ENCODE results near the gene OSER1. TPM values are rescaled to one million over a fixed set of nuclear protein-coding genes. Genes with fewer than 3 reads are reported as not detected.

The OSER1 gene
- polyA plus RNA-seq, 1 of the 3 experiments (the other 2 are of a cell fraction), result 22.3 TPM

DNA sequence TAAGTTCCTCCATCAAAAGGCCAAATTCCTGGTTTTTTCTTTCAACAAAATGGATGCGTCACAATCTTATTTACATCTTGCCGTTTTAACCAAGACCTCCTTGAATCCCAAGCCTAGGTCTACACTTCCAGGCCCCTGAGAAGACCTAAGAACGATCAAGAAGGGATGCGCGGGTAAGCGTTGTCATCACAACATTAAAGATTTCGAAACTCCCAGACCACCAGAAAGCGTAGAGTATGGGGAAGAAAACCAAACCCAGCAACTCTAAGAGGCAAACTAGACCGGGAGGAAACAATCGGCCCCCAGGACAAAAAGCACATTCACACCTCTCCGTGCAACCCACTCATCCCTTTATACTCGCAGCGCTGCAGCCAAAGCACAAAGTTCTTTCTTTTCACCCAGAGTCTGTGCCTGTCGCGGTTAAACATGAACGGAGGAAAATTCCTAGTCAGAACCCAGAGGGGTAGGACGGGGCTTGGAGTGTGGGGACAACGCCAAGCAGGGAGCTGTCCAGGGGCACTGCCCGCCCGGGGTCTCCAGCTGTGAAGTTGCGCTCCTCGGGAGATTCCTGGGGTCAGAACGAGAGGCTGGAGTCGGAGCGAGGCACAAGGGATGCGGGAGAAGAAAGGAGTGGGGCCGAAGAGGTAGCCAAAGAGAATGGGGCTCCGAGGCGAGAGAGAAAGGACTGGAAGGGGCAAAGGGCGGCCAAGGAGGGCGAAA is 725 bp downstream of the OSER1 start:
- no peaks in the 10 kb centered on the region for H3K9me3 ChIP-seq
- peaks cover 10 to 17% of the 10 kb centered on the region in 2 experiments for H3K36me3 ChIP-seq (replicated peaks in 1 of 2; ENCODE audit: control insufficient read depth in 1 of 2, insufficient read depth in 2 of 2, low read length in 1 of 2)
- CTCF ChIA-PET, result interaction anchor here (0.7 to 11.2 kb wide), 10 partner anchors 12 to 370 kb away, joined by 3 to 264 read pairs (median 3); partner anchors contain the start of gene FITM2
- peak overlapping the region; percentile 97 for H3K9ac ChIP-seq
- H3K9me2 ChIP-seq, result no peaks in the 10 kb centered on the region
- peak overlapping the region; percentile 94 for H3K4me2 ChIP-seq
- H3K27me3 ChIP-seq (ENCODE audit: insufficient read depth), result no peaks in the 10 kb centered on the region
- H3K4me1 ChIP-seq (ENCODE audit: control insufficient read depth in 1 of 2, insufficient read depth in 2 of 2, low read depth in 1 of 2, low read length in 1 of 2), result peaks cover 11 to 19% of the 10 kb centered on the region in 2 experiments
- peaks cover 13% of the 10 kb centered on the region for H3F3A ChIP-seq (replicated peaks; ENCODE audit: insufficient read depth)
- peaks cover 34% of the 10 kb centered on the region for H4K20me1 ChIP-seq (ENCODE audit: insufficient read depth)
- H3K4me3 ChIP-seq (ENCODE audit: low read depth in 2 of 2, low read length in 1 of 2), result peak overlapping the region; percentile 92 to 97
- POLR2A ChIA-PET, result no interaction called here
- H3K27ac ChIP-seq (ENCODE audit: low read depth in 2 of 2, low read length in 1 of 2), result peak overlapping the region; percentile 84 to 92
- TF ChIP-seq SIN3A (IDR thresholded peaks at IDR 0.05; ENCODE audit: borderline replicate concordance, low read depth, low read length), result peak; percentile 34; the same call in 1 of the 2 replicates
- TF ChIP-seq, protein P1, sequence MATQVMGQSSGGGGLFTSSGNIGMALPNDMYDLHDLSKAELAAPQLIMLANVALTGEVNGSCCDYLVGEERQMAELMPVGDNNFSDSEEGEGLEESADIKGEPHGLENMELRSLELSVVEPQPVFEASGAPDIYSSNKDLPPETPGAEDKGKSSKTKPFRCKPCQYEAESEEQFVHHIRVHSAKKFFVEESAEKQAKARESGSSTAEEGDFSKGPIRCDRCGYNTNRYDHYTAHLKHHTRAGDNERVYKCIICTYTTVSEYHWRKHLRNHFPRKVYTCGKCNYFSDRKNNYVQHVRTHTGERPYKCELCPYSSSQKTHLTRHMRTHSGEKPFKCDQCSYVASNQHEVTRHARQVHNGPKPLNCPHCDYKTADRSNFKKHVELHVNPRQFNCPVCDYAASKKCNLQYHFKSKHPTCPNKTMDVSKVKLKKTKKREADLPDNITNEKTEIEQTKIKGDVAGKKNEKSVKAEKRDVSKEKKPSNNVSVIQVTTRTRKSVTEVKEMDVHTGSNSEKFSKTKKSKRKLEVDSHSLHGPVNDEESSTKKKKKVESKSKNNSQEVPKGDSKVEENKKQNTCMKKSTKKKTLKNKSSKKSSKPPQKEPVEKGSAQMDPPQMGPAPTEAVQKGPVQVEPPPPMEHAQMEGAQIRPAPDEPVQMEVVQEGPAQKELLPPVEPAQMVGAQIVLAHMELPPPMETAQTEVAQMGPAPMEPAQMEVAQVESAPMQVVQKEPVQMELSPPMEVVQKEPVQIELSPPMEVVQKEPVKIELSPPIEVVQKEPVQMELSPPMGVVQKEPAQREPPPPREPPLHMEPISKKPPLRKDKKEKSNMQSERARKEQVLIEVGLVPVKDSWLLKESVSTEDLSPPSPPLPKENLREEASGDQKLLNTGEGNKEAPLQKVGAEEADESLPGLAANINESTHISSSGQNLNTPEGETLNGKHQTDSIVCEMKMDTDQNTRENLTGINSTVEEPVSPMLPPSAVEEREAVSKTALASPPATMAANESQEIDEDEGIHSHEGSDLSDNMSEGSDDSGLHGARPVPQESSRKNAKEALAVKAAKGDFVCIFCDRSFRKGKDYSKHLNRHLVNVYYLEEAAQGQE (IDR thresholded peaks at IDR 0.05; ENCODE audit: low read depth, low read length), result peak; percentile 88
- no peak for TF ChIP-seq TAF1 (IDR thresholded peaks at IDR 0.05; ENCODE audit: borderline replicate concordance, low read depth, low read length)
- TF ChIP-seq NFIC (IDR thresholded peaks at IDR 0.05; ENCODE audit: borderline replicate concordance), result no peak
- WGBS (ENCODE audit: low lambda C conversion rate), result under 1% methylated on average over 31 of the region's 31 CpGs
- peak; percentile 39 for DNase-seq
- H2AFZ ChIP-seq (ENCODE audit: low read depth), result peak overlapping the region; percentile 11; the same call in 1 of the 2 replicates
- H3K79me2 ChIP-seq (ENCODE audit: insufficient read depth), result peaks cover 62% of the 10 kb centered on the region

DNA sequence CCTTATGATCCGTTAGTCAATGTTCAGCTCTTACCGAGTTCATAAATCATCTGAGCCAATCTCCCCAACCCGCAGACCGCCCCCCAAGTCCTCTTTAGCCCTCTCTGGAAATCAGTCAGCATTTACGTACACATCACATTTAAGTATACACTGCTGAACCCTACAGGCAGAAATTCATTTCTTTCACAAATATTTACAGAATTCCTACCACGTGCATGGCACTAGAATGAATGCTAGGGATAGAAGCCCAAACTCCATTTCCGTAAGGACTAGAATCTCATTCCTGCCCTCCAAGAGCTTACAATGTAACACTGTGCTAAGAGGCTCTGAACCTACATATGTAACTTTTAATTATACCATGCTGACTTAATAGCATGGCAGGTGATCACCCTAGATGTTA is 1.8 kb downstream of the OSER1 start:
- ChIA-PET CTCF (interaction anchor here (0.8 to 3.8 kb wide), 8 partner anchors 10 to 458 kb away, joined by 3 to 22 read pairs (median 4); partner anchors contain the start of gene FITM2), POLR2A (no interaction called here)
- peaks cover 36% of the 10 kb centered on the region for H4K20me1 ChIP-seq (ENCODE audit: insufficient read depth)
- H3K4me3 ChIP-seq (ENCODE audit: low read depth in 2 of 2, low read length in 1 of 2), result peak overlapping the region; percentile 92 to 97
- WGBS (ENCODE audit: low lambda C conversion rate), result 16% methylated on average over 7 of the region's 7 CpGs
- H3K27me3 ChIP-seq (ENCODE audit: insufficient read depth), result no peaks in the 10 kb centered on the region
- peaks cover 23% of the 10 kb centered on the region for H3F3A ChIP-seq (replicated peaks; ENCODE audit: insufficient read depth)
- H3K4me1 ChIP-seq (ENCODE audit: control insufficient read depth in 1 of 2, insufficient read depth in 2 of 2, low read depth in 1 of 2, low read length in 1 of 2), result peaks cover 19 to 21% of the 10 kb centered on the region in 2 experiments
- DNase-seq, result no peak
- H3K9me3 ChIP-seq, result no peaks in the 10 kb centered on the region
- peak overlapping the region; percentile 94 for H3K4me2 ChIP-seq
- peaks cover 69% of the 10 kb centered on the region for H3K79me2 ChIP-seq (ENCODE audit: insufficient read depth)
- H3K9ac ChIP-seq, result peak overlapping the region; percentile 97; the same call in 1 of the 2 replicates
- H3K9me2 ChIP-seq, result no peaks in the 10 kb centered on the region
- H2AFZ ChIP-seq (ENCODE audit: low read depth), result no peak overlapping the region
- peak overlapping the region in 1 of 2 experiments; percentile 92; a peak in 1 of 4 replicates for H3K27ac ChIP-seq (ENCODE audit: low read depth in 2 of 2, low read length in 1 of 2)
- peaks cover 13 to 20% of the 10 kb centered on the region in 2 experiments for H3K36me3 ChIP-seq (replicated peaks in 1 of 2; ENCODE audit: control insufficient read depth in 1 of 2, insufficient read depth in 2 of 2, low read length in 1 of 2)
- no peak for TF ChIP-seq GATA2 (CRISPR knock-in tag; IDR thresholded peaks at IDR 0.05)
- TF ChIP-seq, protein P2, sequence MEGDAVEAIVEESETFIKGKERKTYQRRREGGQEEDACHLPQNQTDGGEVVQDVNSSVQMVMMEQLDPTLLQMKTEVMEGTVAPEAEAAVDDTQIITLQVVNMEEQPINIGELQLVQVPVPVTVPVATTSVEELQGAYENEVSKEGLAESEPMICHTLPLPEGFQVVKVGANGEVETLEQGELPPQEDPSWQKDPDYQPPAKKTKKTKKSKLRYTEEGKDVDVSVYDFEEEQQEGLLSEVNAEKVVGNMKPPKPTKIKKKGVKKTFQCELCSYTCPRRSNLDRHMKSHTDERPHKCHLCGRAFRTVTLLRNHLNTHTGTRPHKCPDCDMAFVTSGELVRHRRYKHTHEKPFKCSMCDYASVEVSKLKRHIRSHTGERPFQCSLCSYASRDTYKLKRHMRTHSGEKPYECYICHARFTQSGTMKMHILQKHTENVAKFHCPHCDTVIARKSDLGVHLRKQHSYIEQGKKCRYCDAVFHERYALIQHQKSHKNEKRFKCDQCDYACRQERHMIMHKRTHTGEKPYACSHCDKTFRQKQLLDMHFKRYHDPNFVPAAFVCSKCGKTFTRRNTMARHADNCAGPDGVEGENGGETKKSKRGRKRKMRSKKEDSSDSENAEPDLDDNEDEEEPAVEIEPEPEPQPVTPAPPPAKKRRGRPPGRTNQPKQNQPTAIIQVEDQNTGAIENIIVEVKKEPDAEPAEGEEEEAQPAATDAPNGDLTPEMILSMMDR (IDR thresholded peaks at IDR 0.05), result peak; percentile 27; the same call in 1 of the 2 replicates

All from SK-N-SH (cell line).